ENCODE results near the gene TP53TG3F. TPM values are rescaled to one million over a fixed set of nuclear protein-coding genes. Genes with fewer than 3 reads are reported as not detected.
"Not testable (repeated sequence)": the region's sequence is repeated elsewhere in the genome, so short reads cannot be mapped to it uniquely, and the experiment has no call there.

Gene TP53TG3F
- total RNA-seq (under 1 TPM in 2 of 9 donors, not detected in 7; 0.12 to 0.21 TPM), polyA plus RNA-seq (not detected)
- long read RNA-seq, donor 1 = 0 reads
- long read RNA-seq, donor 2 = 0 reads
- long read RNA-seq, donor 3 = 0 reads

- ATAC-seq; H3K4me3 ChIP-seq; H3K27ac ChIP-seq; intact Hi-C loops (cut with DNase I); H3K27me3 ChIP-seq; H3K9me3 ChIP-seq; H3K4me1 ChIP-seq; DNase-seq; H3K36me3 ChIP-seq: not testable (repeated sequence)
- no CpG with 5 or more reads among the region's 25 CpGs for WGBS, 4 donors
Observed at GRCh38 chr16:33459312-33459711, at the start of gene TP53TG3F. Gene TP53TG3F (plus strand): TSS chr16:33459612. CDS start chr16:33459680, 68 bp downstream.

- DNase-seq; H3K27ac ChIP-seq; intact Hi-C loops (cut with DNase I); H3K9me3 ChIP-seq; H3K27me3 ChIP-seq; H3K4me1 ChIP-seq; H3K4me3 ChIP-seq; ATAC-seq; H3K36me3 ChIP-seq: not testable (repeated sequence)
- 56% methylated on average over 1 of the region's 2 CpGs; no CpG with 5 or more reads in 3 of the 4 donors for WGBS, 4 donors
Observed at GRCh38 chr16:33491611-33492010, 32.2 kb downstream of the TP53TG3F start.

GRCh38 chr16:33507231-33507630 is 47.8 kb downstream of the TP53TG3F start:
- ATAC-seq; H3K9me3 ChIP-seq; H3K27me3 ChIP-seq; H3K4me3 ChIP-seq; H3K27ac ChIP-seq; H3K36me3 ChIP-seq; intact Hi-C loops (cut with DNase I); H3K4me1 ChIP-seq: not testable (repeated sequence)
- DNase-seq = peak in 1 of 5 donors; percentile 19
- WGBS, 4 donors = 50 to 100% (median 86%) methylated on average over 1 to 3 of the region's 4 CpGs; no CpG with 5 or more reads in 1 of the 4 donors

GRCh38 chr16:33509070-33509469 is 49.7 kb downstream of the TP53TG3F start:
- H3K9me3 ChIP-seq; H3K36me3 ChIP-seq; H3K27me3 ChIP-seq; H3K27ac ChIP-seq; H3K4me1 ChIP-seq; H3K4me3 ChIP-seq; intact Hi-C loops (cut with DNase I); DNase-seq: not testable (repeated sequence)
- WGBS, 4 donors = 46 to 63% methylated on average over 1 to 2 of the region's 4 CpGs; no CpG with 5 or more reads in 2 of the 4 donors
- ATAC-seq = peak in 3 of 4 donors; percentile 34 to 56 (median 41)

GRCh38 chr16:33509906-33510305 is 50.5 kb downstream of the TP53TG3F start:
- intact Hi-C loops (cut with DNase I) = not testable (repeated sequence)
- peak in 1 of 5 donors; percentile 9 for DNase-seq

More at GRCh38 chr16:33509906-33510305, 50.5 kb downstream of the TP53TG3F start:
- H3K4me3 ChIP-seq, H3K27me3 ChIP-seq, H3K36me3 ChIP-seq, ATAC-seq, H3K9me3 ChIP-seq, H3K27ac ChIP-seq, H3K4me1 ChIP-seq: not testable (repeated sequence)
- 80 to 100% (median 90%) methylated on average over 1 to 2 of the region's 10 CpGs for WGBS, 4 donors

Other genes with a start within 250 kb of the TP53TG3F start
- gene TP53TG3E, start 155.3 kb upstream of the TP53TG3F start, total RNA-seq = not detected
- not detected for gene TP53TG3E, start 155.3 kb upstream of the TP53TG3F start, polyA plus RNA-seq
- under 1 TPM in 1 of 9 donors, not detected in 8; 0.15 TPM for gene TP53TG3B, start 98.8 kb upstream of the TP53TG3F start, total RNA-seq
- gene TP53TG3B, start 98.8 kb upstream of the TP53TG3F start, polyA plus RNA-seq = not detected

Data from heart left ventricle (tissue), 16 donors.